ENCODE data around the gene KRTAP5-5. TPM values are rescaled to one million over a fixed set of nuclear protein-coding genes. Genes with fewer than 3 reads are reported as not detected.

KRTAP5-5 gene
- total and polyA plus RNA-seq, 2 experiments from 2014 or later, result not detected

DNA sequence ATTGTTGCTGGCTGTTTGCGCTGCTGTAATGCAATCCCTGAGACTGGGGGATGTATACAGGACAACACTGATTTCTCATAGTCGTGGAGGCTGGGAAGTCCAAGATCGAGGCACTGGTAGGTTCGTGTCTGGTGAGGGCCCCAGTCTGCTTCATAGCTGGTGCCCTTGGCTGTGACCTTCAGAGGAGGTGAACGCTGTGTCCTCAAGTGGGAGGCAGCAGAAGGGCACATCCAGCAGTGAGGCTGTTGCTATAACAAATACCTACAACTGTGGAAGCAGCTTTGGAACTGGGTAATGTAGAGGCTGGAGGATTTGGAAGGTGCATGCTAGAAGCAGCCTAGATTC lies 21.3 kb downstream of the KRTAP5-5 start:
- Mint-ChIP-seq H3K27ac (no peak overlapping the region), H3K9me3 (no peaks in the 10 kb centered on the region; the same call in 2 of the 3 replicates), H3K4me3 (no peak overlapping the region), H3K36me3 (ENCODE audit: low read depth) (no peaks in the 10 kb centered on the region), H3K4me1 (0 out of 3 replicates have a peak, but pooled peaks cover 2% of the 10 kb centered on the region), H3K27me3 (ENCODE audit: insufficient read depth, low read depth, poor library complexity) (peaks cover 2% of the 10 kb centered on the region)
- Histone ChIP-seq H3K27me3 (ENCODE audit: insufficient read depth) (no peaks in the 10 kb centered on the region), H3K4me3 (no peak overlapping the region), H3K4me1 (ENCODE audit: insufficient read depth) (no peaks in the 10 kb centered on the region), H4K20me1 (replicated peaks; ENCODE audit: insufficient read depth) (no peaks in the 10 kb centered on the region), H2AFZ (no peak overlapping the region), H3K4me2 (no peak overlapping the region), H3K9me2 (ENCODE audit: insufficient read depth) (no peaks in the 10 kb centered on the region), H3F3A (replicated peaks; ENCODE audit: low read depth) (no peaks in the 10 kb centered on the region), H3K79me2 (replicated peaks; ENCODE audit: insufficient read depth) (no peaks in the 10 kb centered on the region), H3K27ac (ENCODE audit: low read depth) (no peak overlapping the region), H3K36me3 (ENCODE audit: insufficient read depth) (no peaks in the 10 kb centered on the region)
- TF ChIP-seq STAT1 (IDR thresholded peaks at IDR 0.05; ENCODE audit: unreplicated experiment) (no peak), CREB1 (CRISPR knock-in tag; IDR thresholded peaks at IDR 0.05; ENCODE audit: low read depth) (no peak), NANOG (IDR thresholded peaks at IDR 0.05; ENCODE audit: borderline replicate concordance) (no peak), ZNF331 (CRISPR knock-in tag; IDR thresholded peaks at IDR 0.05; ENCODE audit: low read depth) (no peak), JUNB (IDR thresholded peaks at IDR 0.05; ENCODE audit: unreplicated experiment) (no peak), POLR2AphosphoS5 (IDR thresholded peaks at IDR 0.05; ENCODE audit: low read depth) (no peak), ZNF114 (CRISPR knock-in tag; IDR thresholded peaks at IDR 0.05) (no peak), EZH2phosphoT487 (IDR thresholded peaks at IDR 0.05; ENCODE audit: unreplicated experiment) (no peak), EZH2 (IDR thresholded peaks at IDR 0.05; ENCODE audit: low read depth, unreplicated experiment) (no peak)
- TF ChIP-seq, protein P1, sequence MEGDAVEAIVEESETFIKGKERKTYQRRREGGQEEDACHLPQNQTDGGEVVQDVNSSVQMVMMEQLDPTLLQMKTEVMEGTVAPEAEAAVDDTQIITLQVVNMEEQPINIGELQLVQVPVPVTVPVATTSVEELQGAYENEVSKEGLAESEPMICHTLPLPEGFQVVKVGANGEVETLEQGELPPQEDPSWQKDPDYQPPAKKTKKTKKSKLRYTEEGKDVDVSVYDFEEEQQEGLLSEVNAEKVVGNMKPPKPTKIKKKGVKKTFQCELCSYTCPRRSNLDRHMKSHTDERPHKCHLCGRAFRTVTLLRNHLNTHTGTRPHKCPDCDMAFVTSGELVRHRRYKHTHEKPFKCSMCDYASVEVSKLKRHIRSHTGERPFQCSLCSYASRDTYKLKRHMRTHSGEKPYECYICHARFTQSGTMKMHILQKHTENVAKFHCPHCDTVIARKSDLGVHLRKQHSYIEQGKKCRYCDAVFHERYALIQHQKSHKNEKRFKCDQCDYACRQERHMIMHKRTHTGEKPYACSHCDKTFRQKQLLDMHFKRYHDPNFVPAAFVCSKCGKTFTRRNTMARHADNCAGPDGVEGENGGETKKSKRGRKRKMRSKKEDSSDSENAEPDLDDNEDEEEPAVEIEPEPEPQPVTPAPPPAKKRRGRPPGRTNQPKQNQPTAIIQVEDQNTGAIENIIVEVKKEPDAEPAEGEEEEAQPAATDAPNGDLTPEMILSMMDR (conservative IDR thresholded peaks at IDR 0.05; ENCODE audit: low read depth in 2 of 2), result no peak
- TF ChIP-seq, protein P2, sequence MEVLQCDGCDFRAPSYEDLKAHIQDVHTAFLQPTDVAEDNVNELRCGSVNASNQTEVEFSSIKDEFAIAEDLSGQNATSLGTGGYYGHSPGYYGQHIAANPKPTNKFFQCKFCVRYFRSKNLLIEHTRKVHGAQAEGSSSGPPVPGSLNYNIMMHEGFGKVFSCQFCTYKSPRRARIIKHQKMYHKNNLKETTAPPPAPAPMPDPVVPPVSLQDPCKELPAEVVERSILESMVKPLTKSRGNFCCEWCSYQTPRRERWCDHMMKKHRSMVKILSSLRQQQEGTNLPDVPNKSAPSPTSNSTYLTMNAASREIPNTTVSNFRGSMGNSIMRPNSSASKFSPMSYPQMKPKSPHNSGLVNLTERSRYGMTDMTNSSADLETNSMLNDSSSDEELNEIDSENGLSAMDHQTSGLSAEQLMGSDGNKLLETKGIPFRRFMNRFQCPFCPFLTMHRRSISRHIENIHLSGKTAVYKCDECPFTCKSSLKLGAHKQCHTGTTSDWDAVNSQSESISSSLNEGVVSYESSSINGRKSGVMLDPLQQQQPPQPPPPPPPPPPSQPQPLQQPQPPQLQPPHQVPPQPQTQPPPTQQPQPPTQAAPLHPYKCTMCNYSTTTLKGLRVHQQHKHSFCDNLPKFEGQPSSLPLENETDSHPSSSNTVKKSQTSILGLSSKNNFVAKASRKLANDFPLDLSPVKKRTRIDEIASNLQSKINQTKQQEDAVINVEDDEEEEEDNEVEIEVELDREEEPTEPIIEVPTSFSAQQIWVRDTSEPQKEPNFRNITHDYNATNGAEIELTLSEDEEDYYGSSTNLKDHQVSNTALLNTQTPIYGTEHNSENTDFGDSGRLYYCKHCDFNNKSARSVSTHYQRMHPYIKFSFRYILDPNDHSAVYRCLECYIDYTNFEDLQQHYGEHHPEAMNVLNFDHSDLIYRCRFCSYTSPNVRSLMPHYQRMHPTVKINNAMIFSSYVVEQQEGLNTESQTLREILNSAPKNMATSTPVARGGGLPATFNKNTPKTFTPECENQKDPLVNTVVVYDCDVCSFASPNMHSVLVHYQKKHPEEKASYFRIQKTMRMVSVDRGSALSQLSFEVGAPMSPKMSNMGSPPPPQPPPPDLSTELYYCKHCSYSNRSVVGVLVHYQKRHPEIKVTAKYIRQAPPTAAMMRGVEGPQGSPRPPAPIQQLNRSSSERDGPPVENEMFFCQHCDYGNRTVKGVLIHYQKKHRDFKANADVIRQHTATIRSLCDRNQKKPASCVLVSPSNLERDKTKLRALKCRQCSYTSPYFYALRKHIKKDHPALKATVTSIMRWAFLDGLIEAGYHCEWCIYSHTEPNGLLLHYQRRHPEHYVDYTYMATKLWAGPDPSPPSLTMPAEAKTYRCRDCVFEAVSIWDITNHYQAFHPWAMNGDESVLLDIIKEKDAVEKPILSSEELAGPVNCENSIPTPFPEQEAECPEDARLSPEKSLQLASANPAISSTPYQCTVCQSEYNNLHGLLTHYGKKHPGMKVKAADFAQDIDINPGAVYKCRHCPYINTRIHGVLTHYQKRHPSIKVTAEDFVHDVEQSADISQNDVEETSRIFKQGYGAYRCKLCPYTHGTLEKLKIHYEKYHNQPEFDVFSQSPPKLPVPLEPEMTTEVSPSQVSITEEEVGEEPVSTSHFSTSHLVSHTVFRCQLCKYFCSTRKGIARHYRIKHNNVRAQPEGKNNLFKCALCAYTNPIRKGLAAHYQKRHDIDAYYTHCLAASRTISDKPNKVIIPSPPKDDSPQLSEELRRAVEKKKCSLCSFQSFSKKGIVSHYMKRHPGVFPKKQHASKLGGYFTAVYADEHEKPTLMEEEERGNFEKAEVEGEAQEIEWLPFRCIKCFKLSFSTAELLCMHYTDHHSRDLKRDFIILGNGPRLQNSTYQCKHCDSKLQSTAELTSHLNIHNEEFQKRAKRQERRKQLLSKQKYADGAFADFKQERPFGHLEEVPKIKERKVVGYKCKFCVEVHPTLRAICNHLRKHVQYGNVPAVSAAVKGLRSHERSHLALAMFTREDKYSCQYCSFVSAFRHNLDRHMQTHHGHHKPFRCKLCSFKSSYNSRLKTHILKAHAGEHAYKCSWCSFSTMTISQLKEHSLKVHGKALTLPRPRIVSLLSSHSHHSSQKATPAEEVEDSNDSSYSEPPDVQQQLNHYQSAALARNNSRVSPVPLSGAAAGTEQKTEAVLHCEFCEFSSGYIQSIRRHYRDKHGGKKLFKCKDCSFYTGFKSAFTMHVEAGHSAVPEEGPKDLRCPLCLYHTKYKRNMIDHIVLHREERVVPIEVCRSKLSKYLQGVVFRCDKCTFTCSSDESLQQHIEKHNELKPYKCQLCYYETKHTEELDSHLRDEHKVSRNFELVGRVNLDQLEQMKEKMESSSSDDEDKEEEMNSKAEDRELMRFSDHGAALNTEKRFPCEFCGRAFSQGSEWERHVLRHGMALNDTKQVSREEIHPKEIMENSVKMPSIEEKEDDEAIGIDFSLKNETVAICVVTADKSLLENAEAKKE (CRISPR knock-in tag; IDR thresholded peaks at IDR 0.05), result no peak
- TF ChIP-seq, protein P3, sequence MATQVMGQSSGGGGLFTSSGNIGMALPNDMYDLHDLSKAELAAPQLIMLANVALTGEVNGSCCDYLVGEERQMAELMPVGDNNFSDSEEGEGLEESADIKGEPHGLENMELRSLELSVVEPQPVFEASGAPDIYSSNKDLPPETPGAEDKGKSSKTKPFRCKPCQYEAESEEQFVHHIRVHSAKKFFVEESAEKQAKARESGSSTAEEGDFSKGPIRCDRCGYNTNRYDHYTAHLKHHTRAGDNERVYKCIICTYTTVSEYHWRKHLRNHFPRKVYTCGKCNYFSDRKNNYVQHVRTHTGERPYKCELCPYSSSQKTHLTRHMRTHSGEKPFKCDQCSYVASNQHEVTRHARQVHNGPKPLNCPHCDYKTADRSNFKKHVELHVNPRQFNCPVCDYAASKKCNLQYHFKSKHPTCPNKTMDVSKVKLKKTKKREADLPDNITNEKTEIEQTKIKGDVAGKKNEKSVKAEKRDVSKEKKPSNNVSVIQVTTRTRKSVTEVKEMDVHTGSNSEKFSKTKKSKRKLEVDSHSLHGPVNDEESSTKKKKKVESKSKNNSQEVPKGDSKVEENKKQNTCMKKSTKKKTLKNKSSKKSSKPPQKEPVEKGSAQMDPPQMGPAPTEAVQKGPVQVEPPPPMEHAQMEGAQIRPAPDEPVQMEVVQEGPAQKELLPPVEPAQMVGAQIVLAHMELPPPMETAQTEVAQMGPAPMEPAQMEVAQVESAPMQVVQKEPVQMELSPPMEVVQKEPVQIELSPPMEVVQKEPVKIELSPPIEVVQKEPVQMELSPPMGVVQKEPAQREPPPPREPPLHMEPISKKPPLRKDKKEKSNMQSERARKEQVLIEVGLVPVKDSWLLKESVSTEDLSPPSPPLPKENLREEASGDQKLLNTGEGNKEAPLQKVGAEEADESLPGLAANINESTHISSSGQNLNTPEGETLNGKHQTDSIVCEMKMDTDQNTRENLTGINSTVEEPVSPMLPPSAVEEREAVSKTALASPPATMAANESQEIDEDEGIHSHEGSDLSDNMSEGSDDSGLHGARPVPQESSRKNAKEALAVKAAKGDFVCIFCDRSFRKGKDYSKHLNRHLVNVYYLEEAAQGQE (IDR thresholded peaks at IDR 0.05; ENCODE audit: unreplicated experiment), result no peak
- TF ChIP-seq, protein P4, sequence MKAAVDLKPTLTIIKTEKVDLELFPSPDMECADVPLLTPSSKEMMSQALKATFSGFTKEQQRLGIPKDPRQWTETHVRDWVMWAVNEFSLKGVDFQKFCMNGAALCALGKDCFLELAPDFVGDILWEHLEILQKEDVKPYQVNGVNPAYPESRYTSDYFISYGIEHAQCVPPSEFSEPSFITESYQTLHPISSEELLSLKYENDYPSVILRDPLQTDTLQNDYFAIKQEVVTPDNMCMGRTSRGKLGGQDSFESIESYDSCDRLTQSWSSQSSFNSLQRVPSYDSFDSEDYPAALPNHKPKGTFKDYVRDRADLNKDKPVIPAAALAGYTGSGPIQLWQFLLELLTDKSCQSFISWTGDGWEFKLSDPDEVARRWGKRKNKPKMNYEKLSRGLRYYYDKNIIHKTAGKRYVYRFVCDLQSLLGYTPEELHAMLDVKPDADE (IDR thresholded peaks at IDR 0.05), result no peak
- ATAC-seq (no peak), DNase-seq (ENCODE audit: low spot score) (no peak)
